PC-3 (cell line): ENCODE results near the gene L1CAM.

Experiments used
- CTCF ChIP-seq: fragments of 300-600 bp; sonication (generic); conservative IDR thresholded peaks from 2 replicates; pipeline ENCODE4 v1.5.1; 2017; ENCODE audit warnings: antibody characterized with exemption, low read depth, mild to moderate bottlenecking, low read length
- EZH2 ChIP-seq: fragments of 300-600 bp; sonication (generic); IDR thresholded peaks from one replicate; pipeline ENCODE4 v1.6.1; 2017; ENCODE audit warnings: antibody characterized with exemption, mild to moderate bottlenecking, low read length; ENCODE audit not compliant: unreplicated experiment

- TF ChIP-seq CTCF (no peak), EZH2 (no peak)
Measured at GRCh38 chrX:153854702-153855101, 31.3 kb downstream of the L1CAM start.
